MM.1S (cell line): Measurements from ENCODE around the gene SYNGR1.

Experiments used
- EZH2phosphoT487 ChIP-seq: fragments of 300-600 bp; sonication (generic); IDR thresholded peaks from 2 replicates; pipeline ENCODE4 v1.6.1; 2018; ENCODE audit warnings: antibody characterized with exemption, low read length
- TF ChIP-seq, protein P1 (sequence below): fragments of 300-600 bp; sonication (generic); IDR thresholded peaks from 2 replicates; pipeline ENCODE4 v1.5.1; 2016; ENCODE audit warnings: antibody characterized with exemption, low read length, mixed read lengths

- TF ChIP-seq, protein P1, sequence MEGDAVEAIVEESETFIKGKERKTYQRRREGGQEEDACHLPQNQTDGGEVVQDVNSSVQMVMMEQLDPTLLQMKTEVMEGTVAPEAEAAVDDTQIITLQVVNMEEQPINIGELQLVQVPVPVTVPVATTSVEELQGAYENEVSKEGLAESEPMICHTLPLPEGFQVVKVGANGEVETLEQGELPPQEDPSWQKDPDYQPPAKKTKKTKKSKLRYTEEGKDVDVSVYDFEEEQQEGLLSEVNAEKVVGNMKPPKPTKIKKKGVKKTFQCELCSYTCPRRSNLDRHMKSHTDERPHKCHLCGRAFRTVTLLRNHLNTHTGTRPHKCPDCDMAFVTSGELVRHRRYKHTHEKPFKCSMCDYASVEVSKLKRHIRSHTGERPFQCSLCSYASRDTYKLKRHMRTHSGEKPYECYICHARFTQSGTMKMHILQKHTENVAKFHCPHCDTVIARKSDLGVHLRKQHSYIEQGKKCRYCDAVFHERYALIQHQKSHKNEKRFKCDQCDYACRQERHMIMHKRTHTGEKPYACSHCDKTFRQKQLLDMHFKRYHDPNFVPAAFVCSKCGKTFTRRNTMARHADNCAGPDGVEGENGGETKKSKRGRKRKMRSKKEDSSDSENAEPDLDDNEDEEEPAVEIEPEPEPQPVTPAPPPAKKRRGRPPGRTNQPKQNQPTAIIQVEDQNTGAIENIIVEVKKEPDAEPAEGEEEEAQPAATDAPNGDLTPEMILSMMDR, result no peak
- TF ChIP-seq EZH2phosphoT487, result no peak
Observed at GRCh38 chr22:39414377-39414776, 64.6 kb downstream of the SYNGR1 start.
